Neural cell (in vitro differentiated cells): ENCODE data around the gene MPEG1.

ENCODE experiments used
- EP300 ChIP-seq: fragments of 450-650 bp; conservative IDR thresholded peaks from 2 replicates; pipeline ENCODE4 v1.6.1; 2014; ENCODE audit warnings: antibody characterized with exemption, mild to moderate bottlenecking, moderate library complexity; ENCODE audit not compliant: poor library complexity, severe bottlenecking
- REST ChIP-seq: IDR thresholded peaks from 2 replicates; pipeline ENCODE4 v1.6.1; 2012; ENCODE audit warnings: borderline replicate concordance

- no peak for TF ChIP-seq EP300
- TF ChIP-seq REST, result no peak
Observed at GRCh38 chr11:59178402-59178801, 34.3 kb downstream of the MPEG1 start.
